SK-N-SH (cell line): ENCODE results near the gene ATXN7L3.
"Not testable (repeated sequence)": the region's sequence is repeated elsewhere in the genome, so short reads cannot be mapped to it uniquely, and the experiment has no call there.

ENCODE experiments used
- CTCF ChIP-seq: fragments of 200-600 bp; sonication (generic); IDR thresholded peaks from 2 replicates; pipeline ENCODE4 v1.6.1; 2017; ENCODE audit warnings: antibody characterized with exemption, mild to moderate bottlenecking, moderate library complexity
- POLR2AphosphoS5 ChIP-seq: IDR thresholded peaks from 2 replicates; pipeline ENCODE4 v1.6.1; 2012; ENCODE audit warnings: low read depth, low read length
- SIN3A ChIP-seq: IDR thresholded peaks from 2 replicates; pipeline ENCODE4 v1.6.1; 2012; ENCODE audit warnings: low read depth, mild to moderate bottlenecking, low read length, moderate library complexity, borderline replicate concordance
- SMC3 ChIP-seq: IDR thresholded peaks from 2 replicates; pipeline ENCODE4 v1.6.1; 2012; ENCODE audit warnings: low read depth, low read length, improper control_type of control experiment

GRCh38 chr17:44143921-44144320 is 55.8 kb downstream of the ATXN7L3 start:
- not testable (repeated sequence) for TF ChIP-seq CTCF, SIN3A, POLR2AphosphoS5, SMC3
